Fibroblast of skin of scalp (primary cell): ENCODE results near the gene SNX33.
"Not testable (repeated sequence)": the region's sequence is repeated elsewhere in the genome, so short reads cannot be mapped to it uniquely, and the experiment has no call there.

Source experiments
- DNase-seq: peaks from one replicate; pipeline ENCODE4 v3.0.0-alpha.2; 2013

The SNX33 gene

GRCh38 chr15:75662823-75663519 lies 15.3 kb downstream of the SNX33 start:
- no peak for DNase-seq

GRCh38 chr15:75663931-75664421 lies 16.3 kb downstream of the SNX33 start:
- DNase-seq = no peak

- DNase-seq = peak; percentile 100
Observed at GRCh38 chr15:75666823-75667501, 19.2 kb downstream of the SNX33 start.

GRCh38 chr15:75669191-75669878 lies 21.6 kb downstream of the SNX33 start:
- peak; percentile 21 for DNase-seq

GRCh38 chr15:75669879-75670212 lies 22.1 kb downstream of the SNX33 start:
- no peak for DNase-seq

- peak; percentile 49 for DNase-seq
Observed at GRCh38 chr15:75671730-75672602, 24.3 kb downstream of the SNX33 start.

- DNase-seq = peak; percentile 89
Observed at GRCh38 chr15:75672646-75673425, 25.1 kb downstream of the SNX33 start.

- peak; percentile 85 for DNase-seq
Observed at GRCh38 chr15:75673426-75674235, 25.9 kb downstream of the SNX33 start.

- no peak for DNase-seq
Observed at GRCh38 chr15:75674366-75674765, 26.7 kb downstream of the SNX33 start.

GRCh38 chr15:75675579-75676404 lies 28.1 kb downstream of the SNX33 start:
- DNase-seq = no peak

- DNase-seq = no peak
Observed at GRCh38 chr15:75676688-75677464, 29.2 kb downstream of the SNX33 start.

- no peak for DNase-seq
Observed at GRCh38 chr15:75677465-75678323, 30.0 kb downstream of the SNX33 start.

- DNase-seq = not testable (repeated sequence)
Observed at GRCh38 chr15:75678324-75678690, 30.6 kb downstream of the SNX33 start.

- DNase-seq = no peak
Observed at GRCh38 chr15:75680007-75680789, 32.5 kb downstream of the SNX33 start.

GRCh38 chr15:75682181-75683135 lies 34.7 kb downstream of the SNX33 start:
- DNase-seq = no peak
